Left lung (tissue), 10 donors: Measurements from ENCODE around the gene HIVEP3. TPM values are rescaled to one million over a fixed set of nuclear protein-coding genes. Genes with fewer than 3 reads are reported as not detected.

ENCODE experiments used
- ATAC-seq: fragments of 200-7000 bp; cut with Tn5 transposase; one replicate; pipeline ENCODE4 v1.9.1; 2020; ENCODE audit warnings: moderate library complexity
- DNase-seq, 4 donors: peaks; one replicate each; pipeline ENCODE4 v3.0.0-alpha.2; 2013 to 2020
- H3K27ac ChIP-seq, 2 donors: fragments of 200-600 bp; sonication (generic) in 1 of 2; one replicate each; pipeline versions ENCODE4 v1.5.0 to v1.8.0; 2020 to 2021
- H3K27me3 ChIP-seq, 2 donors: fragments of 200-600 bp; sonication (generic) in 1 of 2; one replicate each; pipeline versions ENCODE4 v1.5.0 to v1.8.0; 2020 to 2021
- H3K36me3 ChIP-seq, 2 donors: fragments of 200-600 bp; sonication (generic) in 1 of 2; one replicate each; pipeline versions ENCODE4 v1.5.0 to v1.8.0; 2020 to 2021
- H3K4me1 ChIP-seq, 2 donors: fragments of 200-600 bp; one replicate each; pipeline ENCODE4 v1.8.0; 2021
- H3K4me3 ChIP-seq, 2 donors: fragments of 200-600 bp; sonication (generic) in 1 of 2; one replicate each; pipeline versions ENCODE4 v1.5.0 to v1.8.0; 2020 to 2021; ENCODE audit warnings: mild to moderate bottlenecking in 1 of 2
- H3K9me3 ChIP-seq, 2 donors: fragments of 200-600 bp; sonication (generic) in 1 of 2; one replicate each; pipeline versions ENCODE4 v1.5.0 to v1.8.0; 2020 to 2021
- intact Hi-C, 2 donors: fragments of 100-400 bp; cut with DNase I; formaldehyde crosslinking; loops; one replicate each; pipeline versions ENCODE4 v1.11.2 to v1.14.2; 2022
- polyA plus RNA-seq, 6 donors: library from polyadenylated mRNA; unstranded; fragments of 120-200 nt; gene quantifications; one replicate each; pipeline ENCODE4 v1.2.1, GENCODE V29; 2013; ENCODE audit not compliant: insufficient read length in 6 of 6
- total RNA-seq, 2 donors: library from RNA; stranded (reverse); fragmentation: NEBNext Ultra II Directional; extraction: Animal tissue kit (Norgen Biotek cat#: 25700); gene quantifications; one replicate each; pipeline ENCODE4 v1.2.1, GENCODE V29; 2021
- TF ChIP-seq, protein P1 (sequence below), 2 donors: fragments of 200-600 bp; sonication (generic) in 1 of 2; IDR thresholded peaks; one replicate each; pipeline versions ENCODE4 v1.5.0 to v1.8.0; 2021; ENCODE audit warnings: antibody characterized with exemption in 2 of 2
- donor health status: DM: no; HTN: yes; CAD: no.
- donor health status: DM: no; HTN: no; CAD: no.

Gene HIVEP3
- total and polyA plus RNA-seq, 8 donors = 6.0 to 15.6 (median 7.4) TPM

DNA sequence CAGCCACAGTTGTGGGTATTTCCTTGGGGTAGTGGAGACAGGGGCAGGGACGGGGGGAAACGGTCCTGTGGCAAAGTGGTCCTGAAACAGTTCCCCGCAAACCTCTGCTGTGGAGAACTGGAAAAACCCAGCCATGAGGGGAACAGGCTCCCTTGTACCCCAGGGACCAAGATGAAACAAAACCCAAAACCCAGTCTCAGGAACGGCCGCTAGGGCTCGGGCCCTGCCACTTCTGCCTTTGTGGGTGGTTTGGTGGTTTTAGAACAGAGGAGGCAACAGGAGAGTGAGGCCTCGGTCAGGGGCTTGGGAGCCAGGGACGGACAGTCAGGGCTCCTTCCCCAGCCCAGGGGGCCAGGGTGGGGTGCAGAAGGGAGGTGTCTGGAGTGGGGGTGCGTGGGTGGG is 409.5 kb downstream of the HIVEP3 start:
- DNase-seq (peak in 1 of 4 donors; percentile 65), ATAC-seq (no peak)
- H3K9me3 ChIP-seq = no peaks in the 10 kb centered on the region
- H3K4me1 ChIP-seq = peaks cover 0 to under 1% of the 10 kb centered on the region in 2 donors
- no peak overlapping the region for H3K4me3 ChIP-seq
- peaks cover 0 to 35% of the 10 kb centered on the region in 2 donors for H3K36me3 ChIP-seq
- no peaks in the 10 kb centered on the region for H3K27me3 ChIP-seq
- H3K27ac ChIP-seq = no peak overlapping the region
- intact Hi-C loops = no loop called here
- TF ChIP-seq, protein P1, sequence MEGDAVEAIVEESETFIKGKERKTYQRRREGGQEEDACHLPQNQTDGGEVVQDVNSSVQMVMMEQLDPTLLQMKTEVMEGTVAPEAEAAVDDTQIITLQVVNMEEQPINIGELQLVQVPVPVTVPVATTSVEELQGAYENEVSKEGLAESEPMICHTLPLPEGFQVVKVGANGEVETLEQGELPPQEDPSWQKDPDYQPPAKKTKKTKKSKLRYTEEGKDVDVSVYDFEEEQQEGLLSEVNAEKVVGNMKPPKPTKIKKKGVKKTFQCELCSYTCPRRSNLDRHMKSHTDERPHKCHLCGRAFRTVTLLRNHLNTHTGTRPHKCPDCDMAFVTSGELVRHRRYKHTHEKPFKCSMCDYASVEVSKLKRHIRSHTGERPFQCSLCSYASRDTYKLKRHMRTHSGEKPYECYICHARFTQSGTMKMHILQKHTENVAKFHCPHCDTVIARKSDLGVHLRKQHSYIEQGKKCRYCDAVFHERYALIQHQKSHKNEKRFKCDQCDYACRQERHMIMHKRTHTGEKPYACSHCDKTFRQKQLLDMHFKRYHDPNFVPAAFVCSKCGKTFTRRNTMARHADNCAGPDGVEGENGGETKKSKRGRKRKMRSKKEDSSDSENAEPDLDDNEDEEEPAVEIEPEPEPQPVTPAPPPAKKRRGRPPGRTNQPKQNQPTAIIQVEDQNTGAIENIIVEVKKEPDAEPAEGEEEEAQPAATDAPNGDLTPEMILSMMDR (IDR thresholded peaks at IDR 0.05) = no peak

GRCh38 chr1:41508290-41508689 is 410.4 kb downstream of the HIVEP3 start:
- Histone ChIP-seq H3K4me1 (no peaks in the 10 kb centered on the region), H3K27ac (no peak overlapping the region), H3K36me3 (peaks cover 0 to 34% of the 10 kb centered on the region in 2 donors), H3K9me3 (no peaks in the 10 kb centered on the region), H3K4me3 (no peak overlapping the region), H3K27me3 (no peaks in the 10 kb centered on the region)
- intact Hi-C loops = no loop called here
- DNase-seq (no peak), ATAC-seq (no peak)
- TF ChIP-seq, protein P1 (IDR thresholded peaks at IDR 0.05) = no peak

DNA sequence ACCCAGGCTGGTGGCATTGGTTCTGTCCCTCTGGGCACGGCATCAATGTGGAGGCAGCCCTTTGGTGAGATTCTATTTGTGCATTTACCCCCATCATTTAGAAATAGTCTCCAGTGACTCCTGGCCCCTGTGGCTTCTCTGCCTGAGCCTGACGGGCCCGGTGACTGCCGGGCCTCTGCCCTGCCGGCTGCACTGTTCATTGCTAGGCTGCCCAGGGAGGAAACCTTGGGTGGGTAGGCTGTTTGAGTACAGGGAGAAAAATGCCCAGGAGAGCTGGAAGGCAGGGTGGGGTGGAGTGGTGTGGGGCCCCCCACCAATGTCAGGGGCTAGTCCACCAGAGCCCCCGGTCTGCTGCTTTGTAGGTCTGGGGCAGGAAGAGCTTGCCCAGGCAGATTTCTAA is 410.9 kb downstream of the HIVEP3 start:
- ATAC-seq (no peak), DNase-seq (peak in 1 of 4 donors; percentile 24)
- Histone ChIP-seq H3K4me3 (no peak overlapping the region), H3K36me3 (peaks cover 0 to 29% of the 10 kb centered on the region in 2 donors), H3K4me1 (no peaks in the 10 kb centered on the region), H3K27ac (no peak overlapping the region), H3K27me3 (no peaks in the 10 kb centered on the region), H3K9me3 (no peaks in the 10 kb centered on the region)
- TF ChIP-seq, protein P1 (IDR thresholded peaks at IDR 0.05) = no peak
- intact Hi-C loops = no loop called here

GRCh38 chr1:41507110-41507720 is 411.5 kb downstream of the HIVEP3 start:
- Histone ChIP-seq H3K4me1 (no peaks in the 10 kb centered on the region), H3K36me3 (peaks cover 0 to 23% of the 10 kb centered on the region in 2 donors), H3K4me3 (no peak overlapping the region), H3K27me3 (no peaks in the 10 kb centered on the region), H3K27ac (no peak overlapping the region), H3K9me3 (no peaks in the 10 kb centered on the region)
- ATAC-seq (no peak), DNase-seq (peak in 1 of 4 donors; percentile 56)
- TF ChIP-seq, protein P1 (IDR thresholded peaks at IDR 0.05) = no peak
- intact Hi-C loops = no loop called here

DNA sequence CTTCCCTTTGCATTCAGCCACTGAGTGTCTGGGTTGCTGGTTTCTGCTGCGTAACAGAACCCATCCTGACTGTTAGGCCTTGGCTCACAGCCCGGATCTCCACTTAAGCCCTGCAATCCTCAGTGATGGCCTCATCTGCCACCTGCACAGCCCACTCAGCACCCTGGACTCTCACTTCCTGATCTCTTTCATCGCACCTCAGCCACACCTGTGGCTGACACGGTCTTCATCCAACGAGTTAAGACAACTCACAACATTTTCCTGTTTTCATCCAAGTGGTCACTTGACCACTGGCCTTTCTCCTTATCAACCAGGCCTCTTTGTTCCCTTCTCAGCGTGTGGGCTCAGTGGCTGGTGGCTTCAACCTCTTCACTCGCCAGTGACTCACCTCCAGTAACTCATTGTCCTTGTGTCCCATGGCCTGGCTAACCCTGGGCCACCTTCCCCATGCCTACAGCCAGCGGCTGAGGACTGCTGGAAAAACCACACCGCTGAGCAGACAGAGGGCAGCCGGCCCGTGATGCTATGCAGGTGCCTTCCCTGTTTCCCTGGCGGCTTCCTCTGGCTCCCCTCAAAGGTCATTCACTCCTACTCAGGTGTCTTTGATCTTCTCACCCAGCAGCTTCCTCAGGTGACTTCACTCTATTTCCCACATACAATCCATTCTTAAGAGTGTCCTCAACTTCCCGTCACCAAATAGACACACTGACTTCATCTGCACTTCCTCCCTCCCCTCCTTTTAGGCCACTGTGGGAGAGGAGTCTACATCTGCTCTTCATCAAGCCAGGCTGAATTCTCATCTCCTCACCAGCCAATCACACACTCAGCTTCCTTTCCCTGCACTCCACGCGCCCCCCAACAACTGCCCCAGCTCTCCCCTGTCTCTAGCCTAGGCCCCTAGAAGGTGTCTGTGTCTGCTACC is 414.3 kb downstream of the HIVEP3 start:
- intact Hi-C loops = no loop called here
- ATAC-seq = peak; percentile 42
- Histone ChIP-seq H3K27me3 (no peaks in the 10 kb centered on the region), H3K27ac (no peak overlapping the region), H3K4me1 (peaks cover 0 to 14% of the 10 kb centered on the region in 2 donors), H3K36me3 (no peaks in the 10 kb centered on the region), H3K4me3 (no peak overlapping the region), H3K9me3 (no peaks in the 10 kb centered on the region)
- TF ChIP-seq, protein P1 (IDR thresholded peaks at IDR 0.05) = no peak
- DNase-seq = peak in 2 of 4 donors; percentile 68 to 74
